HCT116 (cell line): ENCODE measurements around the gene HNRNPA1. TPM values are rescaled to one million over a fixed set of nuclear protein-coding genes. Genes with fewer than 3 reads are reported as not detected.

Experiments used
- ATAC-seq: fragments of 200-7000 bp; cut with Tn5 transposase; 2 replicates; pipeline ENCODE4 v1.9.1; 2020; ENCODE audit warnings: mild to moderate bottlenecking, moderate library complexity
- BruUV-seq: library from RNA; stranded (reverse); fragments of 400-500 nt; replicated peaks from 2 replicates; lab custom pipeline; 2021; lab: Mats Ljungman, UMichigan
- CTCF ChIA-PET: fragments of 300-600 bp; sonication (Branson Sonifier 250); formaldehyde crosslinking; loops from one replicate; lab custom pipeline; 2021; ENCODE audit warnings: antibody characterized with exemption; lab: Charles Lee
- POLR2A ChIA-PET: fragments of 300-600, 350-600 bp; sonication (Branson Sonifier 250); formaldehyde crosslinking; loops from one replicate; lab custom pipeline; 2021; ENCODE audit warnings: antibody characterized with exemption; lab: Charles Lee
- RAD21 ChIA-PET, 2 experiments: fragments of 300-600 bp; sonication (Branson Sonifier 250); formaldehyde crosslinking; loops; one replicate each; lab custom pipeline; 2023; ENCODE audit warnings: low total read pairs in 2 of 2; ENCODE audit not compliant: uncharacterized antibody in 2 of 2, unreplicated experiment in 2 of 2, low non-redundant PET in 1 of 2; lab: Charles Lee
- DNase-seq: peaks from one replicate; pipeline ENCODE4 v3.0.0-alpha.2; 2010; ENCODE audit warnings: low read depth, low spot score
- H2AFZ ChIP-seq: fragments of 200-600 bp; shearing (Covaris generic), sonication (generic); 2 replicates; pipeline ENCODE4 v1.6.1; 2017; ENCODE audit warnings: low read depth, mixed run types, mixed read lengths, antibody characterized with exemption, low read length; ENCODE audit not compliant: poor library complexity, severe bottlenecking
- H3K27ac ChIP-seq: 2 replicates; pipeline ENCODE4 v1.5.1; 2012; ENCODE audit warnings: low read depth, low read length
- H3K27me3 ChIP-seq: fragments of 200-600 bp; sonication (generic); 2 replicates; pipeline ENCODE4 v1.6.1; 2016; ENCODE audit warnings: mixed run types, low read length, mixed read lengths; ENCODE audit not compliant: insufficient read depth
- H3K36me3 ChIP-seq, 2 experiments: fragments of 200-500 bp in 1 of 2; fragments of 200-600 bp in 1 of 2; sonication (Bioruptor generic) in 1 of 2; sonication (generic) in 1 of 2; 2 replicates each; pipeline versions ENCODE4 v1.5.1 to v1.6.1; 2014 to 2016; ENCODE audit warnings: low read length in 2 of 2, inconsistent platforms in 1 of 2, mixed read lengths in 1 of 2, mixed run types in 1 of 2; ENCODE audit not compliant: insufficient read depth in 2 of 2, control insufficient read depth in 1 of 2
- H3K4me1 ChIP-seq, 2 experiments: fragments of 200-600 bp in 1 of 2; sonication (generic) in 1 of 2; 2 replicates each; pipeline versions ENCODE4 v1.5.1 to v1.6.1; 2012 to 2017; ENCODE audit warnings: low read length in 2 of 2, inconsistent platforms in 1 of 2, mild to moderate bottlenecking in 1 of 2, mixed read lengths in 1 of 2, mixed run types in 1 of 2, moderate library complexity in 1 of 2; ENCODE audit not compliant: insufficient read depth in 2 of 2, control insufficient read depth in 1 of 2
- H3K4me2 ChIP-seq: fragments of 200-600 bp; sonication (generic); 2 replicates; pipeline ENCODE4 v1.6.1; 2017; ENCODE audit warnings: mixed run types, low read length, mixed read lengths
- H3K4me3 ChIP-seq, 2 experiments: fragments of 200-600 bp in 1 of 2; sonication (generic) in 1 of 2; replicated peaks in 1 of 2; 2 replicates each; pipeline ENCODE4 v1.5.1; 2011 to 2016; ENCODE audit warnings: low read length in 2 of 2, control low read depth in 1 of 2, low read depth in 1 of 2, mild to moderate bottlenecking in 1 of 2, mixed read lengths in 1 of 2, mixed run types in 1 of 2
- H3K79me2 ChIP-seq: fragments of 200-600 bp; sonication (generic); 2 replicates; pipeline ENCODE4 v1.6.1; 2017; ENCODE audit warnings: mild to moderate bottlenecking, mixed run types, low read length, moderate library complexity, mixed read lengths; ENCODE audit not compliant: insufficient read depth
- H3K9ac ChIP-seq: fragments of 200-600 bp; sonication (generic); 2 replicates; pipeline ENCODE4 v1.6.1; 2016; ENCODE audit warnings: low read length, mixed read lengths
- H3K9me2 ChIP-seq: fragments of 200-600 bp; sonication (generic), shearing (Covaris generic); 2 replicates; pipeline ENCODE4 v1.6.1; 2017; ENCODE audit warnings: mixed run types, mild to moderate bottlenecking, moderate library complexity; ENCODE audit not compliant: insufficient read depth
- H3K9me3 ChIP-seq, 2 experiments: fragments of 200-500 bp in 1 of 2; fragments of 200-600 bp in 1 of 2; sonication (Bioruptor generic) in 1 of 2; sonication (generic) in 1 of 2; 2 replicates each; pipeline ENCODE4 v1.6.1; 2014 to 2017; ENCODE audit warnings: low read length in 2 of 2, mixed read lengths in 2 of 2, inconsistent platforms in 1 of 2, low read depth in 1 of 2, mild to moderate bottlenecking in 1 of 2, mixed run types in 1 of 2, moderate library complexity in 1 of 2; ENCODE audit not compliant: control insufficient read depth in 1 of 2, insufficient read depth in 1 of 2
- H4K20me1 ChIP-seq: fragments of 200-600 bp; sonication (generic), shearing (Covaris generic); 2 replicates; pipeline ENCODE4 v1.6.1; 2017; ENCODE audit warnings: mixed run types, mild to moderate bottlenecking, moderate library complexity; ENCODE audit not compliant: insufficient read depth
- ATF3 ChIP-seq: IDR thresholded peaks from 2 replicates; pipeline ENCODE4 v1.6.1; 2012
- CEBPB ChIP-seq: IDR thresholded peaks from 2 replicates; pipeline ENCODE4 v1.6.1; 2012; ENCODE audit warnings: low read depth
- EGR1 ChIP-seq: IDR thresholded peaks from 2 replicates; pipeline ENCODE4 v1.6.1; 2012; ENCODE audit warnings: low read depth
- EZH2 ChIP-seq: fragments of 200-600 bp; sonication (generic); IDR thresholded peaks from 2 replicates; pipeline ENCODE4 v1.6.1; 2017; ENCODE audit warnings: antibody characterized with exemption, mixed run types
- EZH2phosphoT487 ChIP-seq: fragments of 200-600 bp; IDR thresholded peaks from 2 replicates; pipeline ENCODE4 v1.6.1; 2018; ENCODE audit warnings: antibody characterized with exemption, borderline replicate concordance
- FOSL1 ChIP-seq: IDR thresholded peaks from 2 replicates; pipeline ENCODE4 v1.6.1; 2012; ENCODE audit warnings: low read depth
- JUND ChIP-seq: IDR thresholded peaks from 2 replicates; pipeline ENCODE4 v1.6.1; 2012
- MAX ChIP-seq: IDR thresholded peaks from 2 replicates; pipeline ENCODE4 v1.6.1; 2012
- POLR2A ChIP-seq: IDR thresholded peaks from 2 replicates; pipeline ENCODE4 v1.7.0; 2011; ENCODE audit warnings: borderline replicate concordance; ENCODE audit not compliant: insufficient read depth, insufficient read length; ENCODE audit errors: extremely low read depth
- POLR2AphosphoS5 ChIP-seq: IDR thresholded peaks from 2 replicates; pipeline ENCODE4 v1.6.1; 2011; ENCODE audit warnings: mild to moderate bottlenecking, low read depth, low read length, moderate library complexity
- RAD21 ChIP-seq: IDR thresholded peaks from 2 replicates; pipeline ENCODE4 v1.6.1; 2012; ENCODE audit warnings: low read depth, mild to moderate bottlenecking
- REST ChIP-seq: IDR thresholded peaks from 2 replicates; pipeline ENCODE4 v1.6.1; 2012; ENCODE audit warnings: low read depth
- SP1 ChIP-seq: IDR thresholded peaks from 2 replicates; pipeline ENCODE4 v1.6.1; 2012; ENCODE audit warnings: low read depth
- SRF ChIP-seq: IDR thresholded peaks from 2 replicates; pipeline ENCODE4 v1.6.1; 2012; ENCODE audit warnings: low read depth
- TCF7L2 ChIP-seq: IDR thresholded peaks from 2 replicates; pipeline ENCODE4 v1.7.0; 2011; ENCODE audit warnings: borderline replicate concordance, inconsistent platforms; ENCODE audit not compliant: insufficient read depth, insufficient read length; ENCODE audit errors: extremely low read depth
- YY1 ChIP-seq: IDR thresholded peaks from 2 replicates; pipeline ENCODE4 v1.6.1; 2011; ENCODE audit warnings: low read length, low read depth, moderate library complexity, mild to moderate bottlenecking; ENCODE audit not compliant: insufficient replicate concordance; ENCODE audit errors: extremely low read depth
- ZFX ChIP-seq: fragments of 450-650 bp; IDR thresholded peaks from 2 replicates; pipeline ENCODE4 v1.6.1; 2017
- ZNF274 ChIP-seq: fragments of 200-500 bp; sonication (Bioruptor generic); IDR thresholded peaks from 2 replicates; pipeline ENCODE4 v1.6.1; 2014; ENCODE audit warnings: mild to moderate bottlenecking, low read depth, low read length, inconsistent platforms
- intact Hi-C: fragments of 100-400 bp; cut with micrococcal nuclease; formaldehyde crosslinking; loops from 2 replicates; pipeline ENCODE4 v1.10.0; 2022
- total RNA-seq: library from RNA; stranded (reverse); gene quantifications from one replicate; pipeline ENCODE4 v1.2.1, GENCODE V29; 2021; ENCODE audit not compliant: unreplicated experiment

HNRNPA1 gene
- total RNA-seq, 1 experiment from 2014 or later, result 1,878 TPM

- no TSS peak for BruUV-seq
- Histone ChIP-seq H3K36me3 (no peaks in the 10 kb centered on the region), H3K79me2 (no peaks in the 10 kb centered on the region), H3K4me1 (peaks cover 44 to 48% of the 10 kb centered on the region in 2 experiments), H3K4me2 (no peak overlapping the region), H4K20me1 (no peaks in the 10 kb centered on the region), H3K9me3 (no peaks in the 10 kb centered on the region), H3K27ac (no peak overlapping the region), H3K4me3 (no peak overlapping the region), H3K27me3 (peaks cover 12% of the 10 kb centered on the region; the same call in 1 of the 2 replicates), H3K9me2 (no peaks in the 10 kb centered on the region), H3K9ac (no peak overlapping the region), H2AFZ (no peak overlapping the region)
- no peak for ATAC-seq
- TF ChIP-seq TCF7L2 (no peak), EGR1 (no peak), ATF3 (no peak), ZFX (no peak), YY1 (no peak), SRF (no peak), POLR2A (no peak), ZNF274 (no peak), SP1 (no peak), REST (no peak), EZH2 (no peak), EZH2phosphoT487 (no peak), MAX (no peak), JUND (no peak), RAD21 (no peak), CEBPB (no peak), POLR2AphosphoS5 (no peak), FOSL1 (no peak)
- ChIA-PET RAD21 (no interaction called here), CTCF (no interaction called here), POLR2A (no interaction called here)
- intact Hi-C loops, result no loop called here
- DNase-seq, result no peak
These were observed 23.1 kb downstream of the HNRNPA1 start for GRCh38 chr12:54303640-54304039.
